22Rv1 (cell line): ENCODE measurements around the gene PLEKHA5.

Experiments
- H3K27ac ChIP-seq: fragments of 450-650 bp; 2 replicates; pipeline ENCODE4 v1.5.1; 2017
- ZFX ChIP-seq: fragments of 450-650 bp; IDR thresholded peaks from 2 replicates; pipeline ENCODE4 v1.6.1; 2017; ENCODE audit warnings: antibody characterized with exemption, borderline replicate concordance
- TF ChIP-seq, protein P1 (sequence below): fragments of 450-650 bp; IDR thresholded peaks from 2 replicates; pipeline ENCODE4 v1.5.1; 2017; ENCODE audit warnings: mild to moderate bottlenecking

Gene PLEKHA5

DNA sequence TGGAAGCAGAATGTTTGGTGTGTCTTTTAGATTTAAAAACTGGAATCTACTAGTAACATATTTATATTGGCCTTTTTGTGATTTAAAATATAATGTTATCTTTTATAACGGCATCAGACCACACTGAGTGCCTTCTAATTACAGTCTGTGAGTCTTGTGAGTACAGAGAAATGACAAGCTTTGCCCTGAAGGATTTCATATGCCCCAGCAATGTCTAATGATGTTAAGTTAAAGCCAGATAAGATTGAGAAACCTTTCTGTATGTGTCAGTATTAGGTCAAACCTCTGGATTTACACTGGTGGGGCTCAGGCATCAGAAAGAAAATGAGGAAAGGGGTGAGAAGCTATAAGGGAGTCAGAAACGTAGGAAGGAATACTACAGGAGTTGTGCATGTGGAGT lies 25.2 kb downstream of the PLEKHA5 start:
- no peak overlapping the region for H3K27ac ChIP-seq
- TF ChIP-seq, protein P1, sequence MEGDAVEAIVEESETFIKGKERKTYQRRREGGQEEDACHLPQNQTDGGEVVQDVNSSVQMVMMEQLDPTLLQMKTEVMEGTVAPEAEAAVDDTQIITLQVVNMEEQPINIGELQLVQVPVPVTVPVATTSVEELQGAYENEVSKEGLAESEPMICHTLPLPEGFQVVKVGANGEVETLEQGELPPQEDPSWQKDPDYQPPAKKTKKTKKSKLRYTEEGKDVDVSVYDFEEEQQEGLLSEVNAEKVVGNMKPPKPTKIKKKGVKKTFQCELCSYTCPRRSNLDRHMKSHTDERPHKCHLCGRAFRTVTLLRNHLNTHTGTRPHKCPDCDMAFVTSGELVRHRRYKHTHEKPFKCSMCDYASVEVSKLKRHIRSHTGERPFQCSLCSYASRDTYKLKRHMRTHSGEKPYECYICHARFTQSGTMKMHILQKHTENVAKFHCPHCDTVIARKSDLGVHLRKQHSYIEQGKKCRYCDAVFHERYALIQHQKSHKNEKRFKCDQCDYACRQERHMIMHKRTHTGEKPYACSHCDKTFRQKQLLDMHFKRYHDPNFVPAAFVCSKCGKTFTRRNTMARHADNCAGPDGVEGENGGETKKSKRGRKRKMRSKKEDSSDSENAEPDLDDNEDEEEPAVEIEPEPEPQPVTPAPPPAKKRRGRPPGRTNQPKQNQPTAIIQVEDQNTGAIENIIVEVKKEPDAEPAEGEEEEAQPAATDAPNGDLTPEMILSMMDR, result no peak
- no peak for TF ChIP-seq ZFX

- H3K27ac ChIP-seq, result no peak overlapping the region
- TF ChIP-seq, protein P1, result no peak
- TF ChIP-seq ZFX, result no peak
Measured at GRCh38 chr12:19155981-19156734, 26.6 kb downstream of the PLEKHA5 start.

DNA sequence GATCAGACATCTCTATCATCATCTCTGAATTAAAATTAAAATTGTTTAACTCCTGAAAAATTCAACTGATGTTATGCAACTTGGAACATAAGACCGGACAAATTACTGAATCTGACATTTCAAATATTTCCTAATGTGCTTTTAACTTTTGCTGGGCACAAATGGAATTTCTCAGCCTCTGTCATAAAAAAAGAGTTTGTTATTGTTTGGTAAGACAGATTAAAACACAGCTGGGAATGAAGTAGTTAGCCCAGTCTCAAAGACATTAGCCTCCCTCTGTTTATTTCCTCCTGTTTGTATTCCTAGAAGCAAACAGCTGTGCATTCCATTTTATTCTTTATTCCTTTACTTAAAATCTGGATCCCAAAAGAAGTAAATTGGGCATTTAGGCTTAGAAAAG lies 29.4 kb downstream of the PLEKHA5 start:
- no peak overlapping the region for H3K27ac ChIP-seq
- TF ChIP-seq, protein P1, result no peak
- TF ChIP-seq ZFX, result no peak

GRCh38 chr12:19161216-19161615 lies 31.7 kb downstream of the PLEKHA5 start:
- H3K27ac ChIP-seq, result no peak overlapping the region
- TF ChIP-seq, protein P1, result no peak
- no peak for TF ChIP-seq ZFX

GRCh38 chr12:19165451-19165850 lies 35.9 kb downstream of the PLEKHA5 start:
- no peak for TF ChIP-seq ZFX
- H3K27ac ChIP-seq, result 0 out of 2 replicates have a peak overlapping the region, but pooled peaks have one; percentile 2

DNA sequence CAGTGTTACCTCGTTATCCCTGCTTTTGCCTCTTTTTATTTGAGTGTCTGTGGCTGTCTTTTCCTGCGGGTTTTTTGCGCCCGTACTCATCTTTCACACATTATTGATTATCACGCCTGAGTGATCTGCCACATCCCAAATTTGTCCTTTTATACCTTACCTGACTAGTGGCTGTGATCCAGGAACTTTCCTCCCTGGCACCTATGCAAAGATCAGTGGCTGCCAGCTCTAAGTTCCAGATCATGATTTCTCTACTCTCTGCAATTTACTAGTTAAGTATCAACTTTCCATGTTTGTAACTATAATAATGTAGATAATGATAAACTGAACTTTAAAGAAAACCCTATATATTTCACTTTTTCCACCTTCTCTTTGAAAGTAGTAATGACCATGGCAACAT lies 36.9 kb downstream of the PLEKHA5 start:
- no peak overlapping the region for H3K27ac ChIP-seq
- no peak for TF ChIP-seq ZFX
- TF ChIP-seq, protein P1, result no peak

DNA sequence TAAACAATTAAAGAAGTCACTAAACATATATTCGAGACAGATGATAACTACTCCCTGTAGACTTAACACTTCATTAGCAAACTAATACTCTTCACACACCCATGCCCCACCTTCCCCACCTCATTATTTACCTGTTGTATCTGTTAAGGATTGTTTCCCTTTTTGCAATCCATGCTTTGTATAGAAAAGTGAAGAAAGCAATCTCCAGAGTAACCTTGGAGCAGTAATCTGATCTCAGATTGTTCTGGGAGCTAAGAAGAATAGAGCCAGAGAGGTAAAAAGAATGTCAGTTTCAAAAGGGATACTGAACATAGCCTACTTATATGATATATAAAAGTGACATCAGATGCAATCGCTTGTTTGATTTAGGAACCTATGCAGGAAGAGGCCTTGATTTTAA lies 37.4 kb downstream of the PLEKHA5 start:
- no peak for TF ChIP-seq ZFX
- TF ChIP-seq, protein P1, result no peak
- H3K27ac ChIP-seq, result no peak overlapping the region
